ENCODE measurements around the gene CNTN4. TPM values are rescaled to one million over a fixed set of nuclear protein-coding genes. Genes with fewer than 3 reads are reported as not detected.

The CNTN4 gene
- total RNA-seq, 1 experiment from 2014 or later = 1.6 TPM

GRCh38 chr3:2772803-2773202 is 674.1 kb downstream of the CNTN4 start:
- Mint-ChIP-seq H3K36me3 (ENCODE audit: insufficient read depth in 1 of 3, low read depth in 3 of 3) (no peaks in the 10 kb centered on the region), H3K27me3 (ENCODE audit: low read depth) (no peaks in the 10 kb centered on the region), H3K27ac (no peak overlapping the region), H3K4me3 (no peak overlapping the region), H3K4me1 (peaks cover 18 to 26% of the 10 kb centered on the region in 2 experiments), H3K9me3 (no peaks in the 10 kb centered on the region)
- Histone ChIP-seq H3K4me1 (ENCODE audit: insufficient read depth, low read length) (peaks cover 2% of the 10 kb centered on the region), H3K18ac (ENCODE audit: insufficient read length, low read depth, low read length) (no peak overlapping the region), H3K4ac (ENCODE audit: low read depth, low read length) (no peak overlapping the region), H3K9ac (ENCODE audit: extremely low read depth, insufficient read length, low read length) (no peak overlapping the region), H2BK120ac (ENCODE audit: low read depth, low read length, poor library complexity, severe bottlenecking) (no peak overlapping the region), H3K79me1 (ENCODE audit: insufficient read depth, low read depth, low read length, poor library complexity, severe bottlenecking) (no peaks in the 10 kb centered on the region), H4K5ac (ENCODE audit: insufficient read length, low read depth, low read length) (no peak overlapping the region), H3K79me2 (ENCODE audit: insufficient read depth, low read length) (no peaks in the 10 kb centered on the region), H4K20me1 (ENCODE audit: control insufficient read depth, insufficient read depth, insufficient read length) (no peaks in the 10 kb centered on the region), H2AK5ac (ENCODE audit: insufficient read length, low read length) (no peak overlapping the region), H3K27ac (ENCODE audit: insufficient read length, low read depth, low read length) (no peak overlapping the region), H3K9me3 (ENCODE audit: control insufficient read depth, low read depth, low read length) (no peaks in the 10 kb centered on the region), H3K23me2 (ENCODE audit: insufficient read length, low read depth, low read length, poor library complexity, severe bottlenecking) (no peaks in the 10 kb centered on the region), H3K4me2 (ENCODE audit: insufficient read depth, insufficient read length, low read length) (no peak overlapping the region), H3K56ac (ENCODE audit: insufficient read length, low read depth, low read length) (no peak overlapping the region), H4K8ac (replicated peaks; ENCODE audit: insufficient read length, low read depth, low read length) (no peak overlapping the region), H3T11ph (ENCODE audit: low read length) (no peak overlapping the region), H2AFZ (ENCODE audit: low read length) (no peak overlapping the region), H4K91ac (ENCODE audit: insufficient read length, low read depth, low read length) (no peak overlapping the region), H3K23ac (ENCODE audit: insufficient read length, low read depth, low read length) (no peak overlapping the region), H2BK12ac (ENCODE audit: insufficient read length, low read depth, low read length) (no peak overlapping the region), H2BK15ac (ENCODE audit: low read depth, low read length) (no peak overlapping the region), H2BK20ac (ENCODE audit: low read depth, low read length, poor library complexity, severe bottlenecking) (no peak overlapping the region), H3K14ac (ENCODE audit: insufficient read depth, low read length) (no peak overlapping the region), H3K27me3 (ENCODE audit: insufficient read depth, low read length) (no peaks in the 10 kb centered on the region), H2BK5ac (ENCODE audit: insufficient read length, low read length) (no peak overlapping the region)
- WGBS (ENCODE audit: extremely low coverage, insufficient read length, low lambda C conversion rate) = no CpG with 5 or more reads among the region's 1 CpG
- no peak for TF ChIP-seq CTCF (conservative IDR thresholded peaks at IDR 0.05)
- no peak for DNase-seq

Measured in H9 (cell line).